ENCODE measurements around the gene CPNE2.

GRCh38 chr16:57123974-57124674, 31.7 kb downstream of the CPNE2 start:
- no peak for TF ChIP-seq CTCF (IDR thresholded peaks at IDR 0.05; ENCODE audit: low read depth, low read length, missing input control)
- no peak for TF ChIP-seq TAF1 (conservative IDR thresholded peaks at IDR 0.05)
- TF ChIP-seq HNF4A (conservative IDR thresholded peaks at IDR 0.05) = no peak
- no peak for TF ChIP-seq REST (IDR thresholded peaks at IDR 0.05)
- no peak for TF ChIP-seq YY1 (IDR thresholded peaks at IDR 0.05)
- TF ChIP-seq, protein P1, sequence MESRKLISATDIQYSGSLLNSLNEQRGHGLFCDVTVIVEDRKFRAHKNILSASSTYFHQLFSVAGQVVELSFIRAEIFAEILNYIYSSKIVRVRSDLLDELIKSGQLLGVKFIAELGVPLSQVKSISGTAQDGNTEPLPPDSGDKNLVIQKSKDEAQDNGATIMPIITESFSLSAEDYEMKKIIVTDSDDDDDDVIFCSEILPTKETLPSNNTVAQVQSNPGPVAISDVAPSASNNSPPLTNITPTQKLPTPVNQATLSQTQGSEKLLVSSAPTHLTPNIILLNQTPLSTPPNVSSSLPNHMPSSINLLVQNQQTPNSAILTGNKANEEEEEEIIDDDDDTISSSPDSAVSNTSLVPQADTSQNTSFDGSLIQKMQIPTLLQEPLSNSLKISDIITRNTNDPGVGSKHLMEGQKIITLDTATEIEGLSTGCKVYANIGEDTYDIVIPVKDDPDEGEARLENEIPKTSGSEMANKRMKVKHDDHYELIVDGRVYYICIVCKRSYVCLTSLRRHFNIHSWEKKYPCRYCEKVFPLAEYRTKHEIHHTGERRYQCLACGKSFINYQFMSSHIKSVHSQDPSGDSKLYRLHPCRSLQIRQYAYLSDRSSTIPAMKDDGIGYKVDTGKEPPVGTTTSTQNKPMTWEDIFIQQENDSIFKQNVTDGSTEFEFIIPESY (IDR thresholded peaks at IDR 0.05) = no peak
- no peak for TF ChIP-seq MAX (IDR thresholded peaks at IDR 0.05)
- TF ChIP-seq GABPA (IDR thresholded peaks at IDR 0.05 in 1 of 2, conservative IDR thresholded peaks at IDR 0.05 in 1 of 2) = no peak
- TF ChIP-seq SP1 (IDR thresholded peaks at IDR 0.05) = no peak
- no peak for TF ChIP-seq RAD21 (IDR thresholded peaks at IDR 0.05)
- no peak for TF ChIP-seq HNF4G (IDR thresholded peaks at IDR 0.05)
- TF ChIP-seq RXRA (IDR thresholded peaks at IDR 0.05) = no peak
- TF ChIP-seq EGR1 (IDR thresholded peaks at IDR 0.05; ENCODE audit: low read depth in 2 of 2) = no peak
